ENCODE data around the gene DNAAF9.

The DNAAF9 gene

DNA sequence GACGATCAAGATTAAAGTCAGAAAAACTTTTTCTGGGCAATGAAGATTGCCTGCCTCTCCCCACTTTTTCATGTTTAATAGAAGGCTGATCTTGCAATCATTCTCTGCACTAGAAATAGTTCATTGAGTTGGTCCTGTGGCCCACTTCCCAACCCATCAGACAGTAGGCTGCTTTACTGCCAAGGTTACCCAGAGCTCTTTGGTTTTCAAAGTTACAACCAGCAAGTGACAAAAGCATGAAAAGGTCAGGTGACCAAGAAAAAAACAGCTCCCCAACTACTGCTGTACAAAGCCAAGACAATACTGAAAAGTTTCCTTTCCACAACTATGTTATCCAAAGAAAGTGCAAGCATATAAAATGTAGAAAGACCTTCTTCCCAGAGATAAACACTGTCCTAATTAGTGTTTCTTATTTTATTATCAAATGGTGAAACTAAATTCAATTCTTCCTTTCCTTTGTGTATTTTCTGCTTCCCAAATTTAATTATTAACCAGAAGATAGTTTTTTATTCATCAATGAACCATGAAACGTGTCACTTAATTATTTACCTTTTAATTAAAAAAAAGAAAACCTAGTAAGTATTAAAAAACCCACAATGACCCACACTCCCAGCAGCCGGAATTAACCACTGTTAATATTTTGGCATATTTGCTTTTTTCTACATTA is 16.6 kb downstream of the DNAAF9 start:
- Histone ChIP-seq H3K4me3 (ENCODE audit: low read length, poor library complexity, severe bottlenecking) (no peak overlapping the region), H3F3A (ENCODE audit: low read depth) (no peaks in the 10 kb centered on the region), H3K9me2 (replicated peaks; ENCODE audit: low read depth, low read length) (no peaks in the 10 kb centered on the region), H3K9ac (ENCODE audit: low read depth, low read length, poor library complexity, severe bottlenecking) (no peak overlapping the region), H2AFZ (ENCODE audit: low read length) (no peak overlapping the region), H3K9me3 (ENCODE audit: insufficient read depth, low read depth, low read length) (no peaks in the 10 kb centered on the region), H3K4me2 (ENCODE audit: low read depth, low read length, poor library complexity, severe bottlenecking) (no peak overlapping the region), H3K4me1 (ENCODE audit: insufficient read depth, low read length, poor library complexity, severe bottlenecking) (no peaks in the 10 kb centered on the region), H3K27me3 (ENCODE audit: insufficient read depth, low read length, poor library complexity, severe bottlenecking) (no peaks in the 10 kb centered on the region), H3K36me3 (ENCODE audit: insufficient read depth, low read length) (no peaks in the 10 kb centered on the region), H4K20me1 (ENCODE audit: insufficient read depth, low read length, poor library complexity, severe bottlenecking) (no peaks in the 10 kb centered on the region), H3K79me2 (ENCODE audit: insufficient read depth, low read length) (peaks cover 31% of the 10 kb centered on the region)
- TF ChIP-seq, protein P1, sequence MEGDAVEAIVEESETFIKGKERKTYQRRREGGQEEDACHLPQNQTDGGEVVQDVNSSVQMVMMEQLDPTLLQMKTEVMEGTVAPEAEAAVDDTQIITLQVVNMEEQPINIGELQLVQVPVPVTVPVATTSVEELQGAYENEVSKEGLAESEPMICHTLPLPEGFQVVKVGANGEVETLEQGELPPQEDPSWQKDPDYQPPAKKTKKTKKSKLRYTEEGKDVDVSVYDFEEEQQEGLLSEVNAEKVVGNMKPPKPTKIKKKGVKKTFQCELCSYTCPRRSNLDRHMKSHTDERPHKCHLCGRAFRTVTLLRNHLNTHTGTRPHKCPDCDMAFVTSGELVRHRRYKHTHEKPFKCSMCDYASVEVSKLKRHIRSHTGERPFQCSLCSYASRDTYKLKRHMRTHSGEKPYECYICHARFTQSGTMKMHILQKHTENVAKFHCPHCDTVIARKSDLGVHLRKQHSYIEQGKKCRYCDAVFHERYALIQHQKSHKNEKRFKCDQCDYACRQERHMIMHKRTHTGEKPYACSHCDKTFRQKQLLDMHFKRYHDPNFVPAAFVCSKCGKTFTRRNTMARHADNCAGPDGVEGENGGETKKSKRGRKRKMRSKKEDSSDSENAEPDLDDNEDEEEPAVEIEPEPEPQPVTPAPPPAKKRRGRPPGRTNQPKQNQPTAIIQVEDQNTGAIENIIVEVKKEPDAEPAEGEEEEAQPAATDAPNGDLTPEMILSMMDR (conservative IDR thresholded peaks at IDR 0.05; ENCODE audit: low read length), result no peak
- no peak for TF ChIP-seq EZH2phosphoT487 (IDR thresholded peaks at IDR 0.05; ENCODE audit: borderline replicate concordance)

- H3K4me1 ChIP-seq (ENCODE audit: insufficient read depth, low read length, poor library complexity, severe bottlenecking), result peaks cover 15% of the 10 kb centered on the region
- peak overlapping the region; percentile 9 for H3K4me3 ChIP-seq (ENCODE audit: low read length, poor library complexity, severe bottlenecking)
- no peaks in the 10 kb centered on the region for H3F3A ChIP-seq (ENCODE audit: low read depth)
- H3K36me3 ChIP-seq (ENCODE audit: insufficient read depth, low read length), result peaks cover 17% of the 10 kb centered on the region; the same call in 1 of the 2 replicates
- peaks cover 50% of the 10 kb centered on the region for H3K79me2 ChIP-seq (ENCODE audit: insufficient read depth, low read length)
- TF ChIP-seq EZH2phosphoT487 (IDR thresholded peaks at IDR 0.05; ENCODE audit: borderline replicate concordance), result no peak
- TF ChIP-seq, protein P1 (conservative IDR thresholded peaks at IDR 0.05; ENCODE audit: low read length), result no peak
- peaks cover 3% of the 10 kb centered on the region for H4K20me1 ChIP-seq (ENCODE audit: insufficient read depth, low read length, poor library complexity, severe bottlenecking)
- H3K9me2 ChIP-seq (replicated peaks; ENCODE audit: low read depth, low read length), result no peaks in the 10 kb centered on the region
- no peaks in the 10 kb centered on the region for H3K27me3 ChIP-seq (ENCODE audit: insufficient read depth, low read length, poor library complexity, severe bottlenecking)
- H2AFZ ChIP-seq (ENCODE audit: low read length), result no peak overlapping the region
- H3K9me3 ChIP-seq (ENCODE audit: insufficient read depth, low read depth, low read length), result no peaks in the 10 kb centered on the region
- no peak overlapping the region for H3K9ac ChIP-seq (ENCODE audit: low read depth, low read length, poor library complexity, severe bottlenecking)
- peak overlapping the region; percentile 45 for H3K4me2 ChIP-seq (ENCODE audit: low read depth, low read length, poor library complexity, severe bottlenecking)
Observed at GRCh38 chr20:3383878-3384495, 23.5 kb downstream of the DNAAF9 start.

GRCh38 chr20:3382836-3383235 is 24.6 kb downstream of the DNAAF9 start:
- H3K9me3 ChIP-seq (ENCODE audit: insufficient read depth, low read depth, low read length), result no peaks in the 10 kb centered on the region
- no peak overlapping the region for H3K9ac ChIP-seq (ENCODE audit: low read depth, low read length, poor library complexity, severe bottlenecking)
- H4K20me1 ChIP-seq (ENCODE audit: insufficient read depth, low read length, poor library complexity, severe bottlenecking), result peaks cover 3% of the 10 kb centered on the region
- H3F3A ChIP-seq (ENCODE audit: low read depth), result no peaks in the 10 kb centered on the region
- H3K36me3 ChIP-seq (ENCODE audit: insufficient read depth, low read length), result peaks cover 28% of the 10 kb centered on the region; the same call in 1 of the 2 replicates
- no peak overlapping the region for H2AFZ ChIP-seq (ENCODE audit: low read length)
- H3K9me2 ChIP-seq (replicated peaks; ENCODE audit: low read depth, low read length), result no peaks in the 10 kb centered on the region
- peaks cover 25% of the 10 kb centered on the region for H3K4me1 ChIP-seq (ENCODE audit: insufficient read depth, low read length, poor library complexity, severe bottlenecking)
- TF ChIP-seq EZH2phosphoT487 (IDR thresholded peaks at IDR 0.05; ENCODE audit: borderline replicate concordance), result no peak
- TF ChIP-seq, protein P1 (conservative IDR thresholded peaks at IDR 0.05; ENCODE audit: low read length), result no peak
- no peak overlapping the region for H3K4me3 ChIP-seq (ENCODE audit: low read length, poor library complexity, severe bottlenecking)
- no peak overlapping the region for H3K4me2 ChIP-seq (ENCODE audit: low read depth, low read length, poor library complexity, severe bottlenecking)
- peaks cover 42% of the 10 kb centered on the region for H3K79me2 ChIP-seq (ENCODE audit: insufficient read depth, low read length)
- no peaks in the 10 kb centered on the region for H3K27me3 ChIP-seq (ENCODE audit: insufficient read depth, low read length, poor library complexity, severe bottlenecking)

All from Loucy (cell line).